Measurements from ENCODE around the gene NEK9.
A peak's percentile ranks its signal among the peaks of the same experiment; 100 is the strongest.
"Not testable (repeated sequence)": the region's sequence is repeated elsewhere in the genome, so short reads cannot be mapped to it uniquely, and the experiment has no call there.

Gene NEK9

GRCh38 chr14:75126679-75127473, at the start of gene NEK9:
Gene NEK9 (minus strand): TSS chr14:75127048. CDS start chr14:75126921, 127 bp downstream.
- peak; percentile 55 for DNase-seq

- peak; percentile 62 for DNase-seq
These were observed 49.4 kb upstream of the NEK9 start, which contains the start of gene TMED10 for GRCh38 chr14:75176142-75176820. Gene TMED10 (minus strand): TSS chr14:75176612. CDS start chr14:75176579, 33 bp downstream.

- no peak for DNase-seq
These were observed 48.9 kb upstream of the NEK9 start for GRCh38 chr14:75175677-75176141.

GRCh38 chr14:75174066-75174465, 47.2 kb upstream of the NEK9 start:
- no peak for DNase-seq

- no peak for DNase-seq
These were observed 43.9 kb upstream of the NEK9 start for GRCh38 chr14:75170772-75171171.

- no peak for DNase-seq
These were observed 41.9 kb upstream of the NEK9 start for GRCh38 chr14:75168586-75169335.

GRCh38 chr14:75167325-75167724, 40.5 kb upstream of the NEK9 start:
- no peak for DNase-seq

- DNase-seq: no peak
These were observed 38.9 kb upstream of the NEK9 start for GRCh38 chr14:75165586-75166391.

GRCh38 chr14:75164809-75165208, 38.0 kb upstream of the NEK9 start:
- DNase-seq: no peak

- DNase-seq: no peak
These were observed 36.8 kb upstream of the NEK9 start for GRCh38 chr14:75163677-75164076.

- DNase-seq: no peak
These were observed 35.8 kb upstream of the NEK9 start for GRCh38 chr14:75162631-75163030.

- DNase-seq: no peak
These were observed 32.2 kb upstream of the NEK9 start for GRCh38 chr14:75158843-75159614.

- DNase-seq: no peak
These were observed 30.1 kb upstream of the NEK9 start for GRCh38 chr14:75156901-75157300.

- DNase-seq: no peak
These were observed 29.3 kb upstream of the NEK9 start for GRCh38 chr14:75156111-75156510.

- no peak for DNase-seq
These were observed 28.3 kb upstream of the NEK9 start for GRCh38 chr14:75155169-75155568.

GRCh38 chr14:75153295-75153694, 26.4 kb upstream of the NEK9 start:
- no peak for DNase-seq

GRCh38 chr14:75151851-75152250, 25.0 kb upstream of the NEK9 start:
- DNase-seq: no peak

- not testable (repeated sequence) for DNase-seq
These were observed 23.8 kb upstream of the NEK9 start for GRCh38 chr14:75150637-75151036.

GRCh38 chr14:75150150-75150549, 23.3 kb upstream of the NEK9 start:
- no peak for DNase-seq

- DNase-seq: no peak
These were observed 20.7 kb upstream of the NEK9 start for GRCh38 chr14:75147423-75148071.

GRCh38 chr14:75144944-75145343, 18.1 kb upstream of the NEK9 start:
- DNase-seq: no peak
